Naive thymus-derived CD4-positive, alpha-beta T cell (primary cell): ENCODE results near the gene TRAPPC3L. TPM values are rescaled to one million over a fixed set of nuclear protein-coding genes. Genes with fewer than 3 reads are reported as not detected.

ENCODE experiments used
- ATAC-seq: fragments of 150-1000 bp; cut with Tn5 transposase; 2 replicates; pipeline ENCODE4 v1.10.0; 2021; ENCODE audit warnings: mild to moderate bottlenecking, moderate library complexity
- CTCF ChIA-PET: fragments of 350-600 bp; sonication (Branson Sonifier 250); formaldehyde crosslinking; loops from one replicate; lab custom pipeline; 2021; ENCODE audit warnings: antibody characterized with exemption; lab: Charles Lee
- POLR2A ChIA-PET: fragments of 350-600 bp; sonication (Branson Sonifier 250); formaldehyde crosslinking; loops from one replicate; lab custom pipeline; 2021; ENCODE audit warnings: antibody characterized with exemption, inconsistent platforms; lab: Charles Lee
- DNase-seq, 9 donors: peaks; one replicate each; pipeline versions ENCODE4 v3.0.0 to v3.0.0-alpha.2; 2020 to 2022; ENCODE audit warnings: mixed read lengths in 1 of 9
- H3K27ac ChIP-seq: one replicate; pipeline ENCODE4 v1.7.0; 2013; ENCODE audit warnings: mild to moderate bottlenecking, low read depth, low read length, moderate library complexity
- H3K27me3 ChIP-seq, 2 donors: one replicate each; pipeline ENCODE4 v1.7.0; 2013; ENCODE audit warnings: low read length in 2 of 2, mild to moderate bottlenecking in 2 of 2, moderate library complexity in 2 of 2; ENCODE audit not compliant: control insufficient read depth in 2 of 2, insufficient read depth in 2 of 2
- H3K36me3 ChIP-seq, 3 experiments: 1 replicate in 2 of 3; 2 replicates in 1 of 3; pipeline ENCODE4 v1.7.0; 2013; ENCODE audit warnings: low read length in 3 of 3, mild to moderate bottlenecking in 3 of 3, moderate library complexity in 1 of 3; ENCODE audit not compliant: insufficient read depth in 3 of 3, control insufficient read depth in 2 of 3
- H3K4me1 ChIP-seq, 2 donors: one replicate each; pipeline ENCODE4 v1.7.0; 2013; ENCODE audit warnings: low read length in 2 of 2, mild to moderate bottlenecking in 2 of 2, moderate library complexity in 1 of 2; ENCODE audit not compliant: control insufficient read depth in 2 of 2, insufficient read depth in 2 of 2
- H3K4me3 ChIP-seq: 2 replicates; pipeline ENCODE4 v1.7.0; 2013; ENCODE audit warnings: mild to moderate bottlenecking, low read length
- H3K9me3 ChIP-seq, 3 experiments: 1 replicate in 2 of 3; 2 replicates in 1 of 3; pipeline ENCODE4 v1.7.0; 2013; ENCODE audit warnings: low read length in 3 of 3; ENCODE audit not compliant: control insufficient read depth in 2 of 3
- H3K27ac Mint-ChIP-seq, 9 donors: one replicate each; pipeline ENCODE4 v1.8.0; 2020 to 2022; ENCODE audit warnings: mixed read lengths in 9 of 9, mild to moderate bottlenecking in 8 of 9, moderate library complexity in 5 of 9, inconsistent platforms in 2 of 9
- H3K27me3 Mint-ChIP-seq, 5 donors: one replicate each; pipeline ENCODE4 v1.8.0; 2021 to 2022; ENCODE audit warnings: mixed read lengths in 5 of 5, mild to moderate bottlenecking in 1 of 5
- H3K36me3 Mint-ChIP-seq, 5 donors: one replicate each; pipeline ENCODE4 v1.8.0; 2020 to 2022; ENCODE audit warnings: mixed read lengths in 5 of 5, mild to moderate bottlenecking in 3 of 5, inconsistent platforms in 1 of 5
- H3K4me1 Mint-ChIP-seq, 7 donors: one replicate each; pipeline ENCODE4 v1.8.0; 2020 to 2022; ENCODE audit warnings: mixed read lengths in 7 of 7, mild to moderate bottlenecking in 3 of 7, inconsistent platforms in 1 of 7
- H3K4me3 Mint-ChIP-seq, 10 donors: one replicate each; pipeline ENCODE4 v1.8.0; 2020 to 2022; ENCODE audit warnings: mild to moderate bottlenecking in 10 of 10, mixed read lengths in 10 of 10, moderate library complexity in 6 of 10, inconsistent platforms in 2 of 10
- H3K9me3 Mint-ChIP-seq, 11 donors: one replicate each; pipeline ENCODE4 v1.8.0; 2020 to 2022; ENCODE audit warnings: mixed read lengths in 11 of 11, mild to moderate bottlenecking in 4 of 11, inconsistent platforms in 1 of 11, moderate library complexity in 1 of 11
- intact Hi-C, 2 donors: fragments of 100-400 bp; cut with micrococcal nuclease; formaldehyde crosslinking; loops; one replicate each; pipeline ENCODE4 v1.15.1; 2023
- polyA plus RNA-seq, 2 donors: library from polyadenylated mRNA; unstranded; fragments of 300-500 nt; fragmentation: Illumina TruSeq; gene quantifications; one replicate each; pipeline ENCODE4 v1.2.3, GENCODE V29; 2021
- total RNA-seq, 6 experiments: library from RNA in 5 of 6; stranded (reverse) in 5 of 6; gene quantifications; 1 replicate in 5 of 6; 2 replicates in 1 of 6; pipeline ENCODE4 v1.2.3 and lab custom pipeline; 2021 to 2026

The TRAPPC3L gene
- total and polyA plus RNA-seq, 7 experiments from 2014 or later: not detected

DNA sequence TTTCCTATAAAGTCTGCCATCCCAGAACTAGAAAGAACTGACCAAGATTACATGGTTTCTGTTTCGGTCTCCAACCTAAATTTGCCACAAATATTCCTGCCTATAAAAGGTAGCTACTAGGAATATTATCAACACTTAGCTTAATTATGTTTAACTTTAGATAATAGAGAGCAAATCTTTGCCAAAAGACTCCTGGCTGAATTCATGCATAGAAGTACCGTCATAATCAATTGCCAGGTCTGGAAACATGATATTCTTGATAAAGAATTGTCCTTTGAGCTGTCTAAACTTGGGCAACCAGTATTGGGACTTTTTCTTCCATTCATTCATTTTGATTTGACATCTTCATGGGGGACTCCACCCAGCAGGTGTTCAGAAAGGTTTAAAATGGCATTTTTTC lies 61.9 kb downstream of the TRAPPC3L start:
- intact Hi-C loops: no loop called here
- Mint-ChIP-seq H3K27me3 (peaks cover 4 to 55% (median 31%) of the 10 kb centered on the region in 5 donors), H3K27ac (no peak overlapping the region)

DNA sequence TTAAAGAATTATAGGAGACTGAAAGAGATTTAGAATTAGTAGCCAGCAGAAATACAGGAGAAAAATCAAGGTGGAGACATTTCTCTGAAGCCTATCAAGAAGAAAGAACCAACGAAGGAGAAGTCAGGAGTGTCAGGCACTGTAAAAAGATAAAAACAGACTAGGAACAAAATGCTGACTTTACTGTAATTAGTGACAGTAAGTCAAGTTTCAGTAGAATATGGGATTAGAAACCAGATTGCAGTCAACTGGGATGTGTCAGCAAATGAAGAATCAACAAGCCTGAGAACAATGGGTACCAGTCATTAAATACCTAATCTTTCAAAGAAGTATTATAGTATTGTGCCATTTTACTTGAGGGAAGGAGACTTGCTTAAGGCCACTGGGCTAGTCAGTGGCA lies 62.7 kb downstream of the TRAPPC3L start:
- Histone ChIP-seq H3K27me3 (no peaks in the 10 kb centered on the region), H3K9me3 (no peaks in the 10 kb centered on the region), H3K36me3 (no peaks in the 10 kb centered on the region), H3K4me3 (no peak overlapping the region), H3K27ac (no peak overlapping the region), H3K4me1 (no peaks in the 10 kb centered on the region)
- intact Hi-C loops: no loop called here
- no peaks in the 10 kb centered on the region for H3K4me1 Mint-ChIP-seq
- no peak for ATAC-seq
- H3K4me3 Mint-ChIP-seq: no peak overlapping the region
- ChIA-PET POLR2A (no interaction called here), CTCF (no interaction called here)
- H3K27me3 Mint-ChIP-seq: peaks cover 4 to 55% (median 27%) of the 10 kb centered on the region in 5 donors
- H3K36me3 Mint-ChIP-seq: peaks cover 0 to 6% (median 0%) of the 10 kb centered on the region in 5 donors
- DNase-seq: no peak
- peaks cover 0 to 3% (median 0%) of the 10 kb centered on the region in 11 donors for H3K9me3 Mint-ChIP-seq
- no peak overlapping the region for H3K27ac Mint-ChIP-seq

More for the DNA sequence above, 61.9 kb downstream of the TRAPPC3L start:
- H3K36me3 Mint-ChIP-seq: peaks cover 0 to 4% (median 0%) of the 10 kb centered on the region in 5 donors
- H3K4me3 Mint-ChIP-seq: no peak overlapping the region
- Histone ChIP-seq H3K27ac (no peak overlapping the region), H3K4me1 (no peaks in the 10 kb centered on the region), H3K36me3 (no peaks in the 10 kb centered on the region), H3K27me3 (no peaks in the 10 kb centered on the region), H3K4me3 (no peak overlapping the region), H3K9me3 (no peaks in the 10 kb centered on the region)
- ChIA-PET CTCF (no interaction called here), POLR2A (no interaction called here)
- DNase-seq (no peak), ATAC-seq (no peak)
- H3K9me3 Mint-ChIP-seq: peaks cover 0 to 2% (median 0%) of the 10 kb centered on the region in 11 donors
- H3K4me1 Mint-ChIP-seq: no peaks in the 10 kb centered on the region

DNA sequence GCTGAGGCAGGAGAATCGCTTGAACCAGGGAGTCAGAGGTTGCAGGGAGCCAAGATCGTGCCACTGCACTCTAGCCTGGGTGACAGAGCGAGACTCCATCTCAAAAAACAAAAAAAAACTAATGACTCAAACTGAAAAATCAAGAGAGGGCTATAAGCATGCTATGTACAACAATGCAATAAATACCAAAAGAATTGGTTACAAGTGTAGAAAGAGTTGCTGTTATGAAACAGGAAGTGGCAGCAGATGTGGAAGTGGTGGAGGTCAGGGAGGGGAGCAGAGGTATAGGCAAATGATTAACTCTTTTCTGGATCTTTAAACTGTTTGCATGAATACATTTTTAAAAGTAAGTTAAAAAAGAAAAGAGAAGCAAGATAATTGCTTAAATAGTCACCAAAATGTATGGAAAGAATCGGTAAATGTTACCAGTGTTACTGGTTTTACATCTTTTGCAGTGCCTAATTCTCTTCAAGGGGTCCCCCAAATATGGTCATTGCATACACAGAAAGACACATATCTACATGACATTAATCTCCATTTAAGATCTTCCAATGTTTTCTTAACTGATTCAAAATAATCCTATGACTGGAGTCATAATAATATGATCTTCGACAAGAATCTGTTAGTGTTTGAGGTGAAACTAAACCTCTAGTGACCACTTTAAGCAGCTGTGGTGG lies 69.3 kb downstream of the TRAPPC3L start:
- Mint-ChIP-seq H3K4me1 (peaks cover 19 to 31% (median 24%) of the 10 kb centered on the region in 7 donors), H3K27me3 (peaks cover 0 to 22% (median 2%) of the 10 kb centered on the region in 5 donors), H3K36me3 (peaks cover 0 to 13% (median 0%) of the 10 kb centered on the region in 5 donors), H3K4me3 (peak overlapping the region in 8 of 10 donors; percentile 2 to 69 (median 56)), H3K27ac (peak overlapping the region in 3 of 9 donors; percentile 15 to 80 (median 69)), H3K9me3 (peaks cover 0 to 7% (median 0%) of the 10 kb centered on the region in 11 donors)
- Histone ChIP-seq H3K9me3 (no peaks in the 10 kb centered on the region), H3K36me3 (no peaks in the 10 kb centered on the region), H3K4me3 (peak overlapping the region; percentile 45), H3K27ac (no peak overlapping the region), H3K27me3 (no peaks in the 10 kb centered on the region), H3K4me1 (peaks cover 4 to 17% of the 10 kb centered on the region in 2 donors)
- ATAC-seq: peak; percentile 93
- intact Hi-C loops: loop anchor here in 1 of 2 donors (1.0 kb wide), 3 partner anchors 9 to 32 kb away; no protein-coding TSS in a partner anchor
- POLR2A ChIA-PET: no interaction called here
- CTCF ChIA-PET: no interaction called here
- DNase-seq: peak in 5 of 9 donors; percentile 23 to 45 (median 28)

DNA sequence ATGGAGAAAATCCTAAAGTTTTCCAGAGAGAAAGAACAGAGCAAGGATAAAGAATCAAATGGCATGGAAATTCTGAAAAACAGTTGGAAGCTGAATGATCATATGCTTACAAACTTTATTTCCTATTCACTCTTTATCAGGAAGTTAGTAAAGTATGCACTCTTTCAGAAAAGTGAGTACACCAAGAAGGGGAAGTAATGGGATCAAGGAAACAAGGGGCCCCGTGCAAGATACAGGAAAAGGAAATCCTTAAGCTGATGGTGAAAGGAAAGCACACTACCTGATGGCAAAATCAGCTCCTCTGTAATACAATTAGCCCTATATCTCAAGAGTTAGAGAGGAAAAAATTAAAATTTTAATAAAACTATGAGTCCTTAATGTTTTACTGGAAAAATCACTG lies 70.3 kb downstream of the TRAPPC3L start:
- DNase-seq (no peak), ATAC-seq (peak; percentile 28)
- H3K4me3 ChIP-seq: peak overlapping the region; percentile 45
- H3K27me3 ChIP-seq: no peaks in the 10 kb centered on the region
- no peaks in the 10 kb centered on the region for H3K36me3 ChIP-seq
- CTCF ChIA-PET: no interaction called here
- H3K4me1 ChIP-seq: peaks cover 4 to 17% of the 10 kb centered on the region in 2 donors
- Mint-ChIP-seq H3K27ac (peak overlapping the region in 2 of 9 donors; percentile 6 to 15), H3K4me3 (peak overlapping the region in 5 of 10 donors; percentile 10 to 69 (median 62)), H3K9me3 (peaks cover 0 to 7% (median 0%) of the 10 kb centered on the region in 11 donors), H3K36me3 (peaks cover 0 to 13% (median 0%) of the 10 kb centered on the region in 5 donors), H3K27me3 (peaks cover 0 to 25% (median 4%) of the 10 kb centered on the region in 5 donors), H3K4me1 (peaks cover 19 to 33% (median 24%) of the 10 kb centered on the region in 7 donors)
- H3K27ac ChIP-seq: no peak overlapping the region
- no peaks in the 10 kb centered on the region for H3K9me3 ChIP-seq
- POLR2A ChIA-PET: interaction anchor here (1.1 kb wide), 1 partner anchor 26 kb away, joined by 3 read pairs; no protein-coding TSS in a partner anchor
- intact Hi-C loops: no loop called here

DNA sequence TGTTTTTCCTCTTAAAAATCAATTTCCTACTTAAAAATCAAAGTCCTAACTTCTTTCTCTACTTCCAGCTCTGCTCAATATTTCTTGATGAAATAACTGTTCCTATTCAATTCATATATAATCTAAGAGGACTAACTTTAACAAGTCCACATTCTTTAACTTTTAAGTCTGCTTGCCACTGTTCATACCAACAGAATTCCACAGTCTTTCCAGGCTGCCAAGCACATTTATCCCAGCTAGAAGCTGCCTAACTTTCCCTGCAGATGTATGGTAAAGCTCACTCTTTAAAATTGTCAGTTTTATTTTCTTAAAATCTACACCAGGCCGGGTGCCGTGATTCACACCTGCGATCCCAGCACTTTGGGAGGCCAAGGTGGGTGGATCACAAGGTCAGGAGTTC lies 72.8 kb downstream of the TRAPPC3L start:
- H3K4me3 Mint-ChIP-seq: no peak overlapping the region
- no peak for DNase-seq
- peaks cover 0 to 14% (median 4%) of the 10 kb centered on the region in 5 donors for H3K27me3 Mint-ChIP-seq
- intact Hi-C loops: no loop called here
- H3K4me1 Mint-ChIP-seq: peaks cover 19 to 35% (median 25%) of the 10 kb centered on the region in 7 donors
- peaks cover 0 to 9% (median 0%) of the 10 kb centered on the region in 5 donors for H3K36me3 Mint-ChIP-seq
- ChIA-PET CTCF (no interaction called here), POLR2A (no interaction called here)
- ATAC-seq: no peak
- Histone ChIP-seq H3K9me3 (no peaks in the 10 kb centered on the region), H3K4me3 (no peak overlapping the region), H3K36me3 (no peaks in the 10 kb centered on the region), H3K27ac (no peak overlapping the region), H3K27me3 (no peaks in the 10 kb centered on the region), H3K4me1 (peaks cover 4 to 17% of the 10 kb centered on the region in 2 donors)
- no peak overlapping the region for H3K27ac Mint-ChIP-seq
- peaks cover 0 to 3% (median 0%) of the 10 kb centered on the region in 11 donors for H3K9me3 Mint-ChIP-seq

DNA sequence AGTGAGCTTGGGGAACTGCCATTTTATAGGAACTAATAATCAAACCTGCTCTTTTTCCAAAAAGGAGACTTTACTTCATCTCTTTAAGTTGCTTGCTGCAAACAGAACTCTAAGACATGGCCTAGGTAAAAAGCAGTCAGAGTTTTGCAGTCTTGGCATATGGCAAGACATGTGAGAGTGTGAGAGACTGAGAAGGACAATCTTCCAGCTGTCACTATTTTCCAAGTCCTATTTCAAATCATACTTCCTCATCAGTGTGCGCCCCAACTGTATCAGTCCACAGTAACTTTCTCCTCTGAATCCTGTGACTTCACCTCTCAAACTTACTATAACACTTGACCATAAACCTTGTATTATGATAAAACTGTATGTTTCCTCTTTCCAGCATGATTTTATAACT lies 74.0 kb downstream of the TRAPPC3L start:
- Histone ChIP-seq H3K36me3 (no peaks in the 10 kb centered on the region), H3K27ac (no peak overlapping the region), H3K27me3 (no peaks in the 10 kb centered on the region), H3K9me3 (no peaks in the 10 kb centered on the region), H3K4me3 (no peak overlapping the region), H3K4me1 (peaks cover 4 to 17% of the 10 kb centered on the region in 2 donors)
- DNase-seq: no peak
- Mint-ChIP-seq H3K9me3 (no peaks in the 10 kb centered on the region), H3K27ac (no peak overlapping the region), H3K36me3 (peaks cover 0 to 5% (median 0%) of the 10 kb centered on the region in 5 donors), H3K4me1 (peaks cover 18 to 41% (median 21%) of the 10 kb centered on the region in 7 donors), H3K4me3 (no peak overlapping the region), H3K27me3 (peaks cover 0 to 13% (median 4%) of the 10 kb centered on the region in 5 donors)
- ChIA-PET POLR2A (no interaction called here), CTCF (no interaction called here)
- ATAC-seq: no peak
- intact Hi-C loops: no loop called here
